Sigmoid colon (tissue), 4 donors: ENCODE results near the gene DRAM2.

Experiments
- EP300 ChIP-seq, 4 donors: sonication (generic); formaldehyde crosslinking; IDR thresholded peaks; one replicate each; pipeline ENCODE4 v1.6.1; 2017; ENCODE audit warnings: antibody characterized with exemption in 4 of 4
- POLR2A ChIP-seq, 2 donors: fragments of 450-650 bp; IDR thresholded peaks; one replicate each; pipeline ENCODE4 v1.6.1; 2016; ENCODE audit warnings: antibody characterized with exemption in 2 of 2, mild to moderate bottlenecking in 2 of 2, moderate library complexity in 2 of 2
- POLR2AphosphoS5 ChIP-seq, 4 donors: sonication (generic); formaldehyde crosslinking; IDR thresholded peaks; one replicate each; pipeline ENCODE4 v1.6.1; 2017; ENCODE audit warnings: antibody characterized with exemption in 4 of 4
- TF ChIP-seq, protein P1 (sequence below), 4 experiments: fragments of 450-650 bp in 3 of 4; fragments of 200-600 bp in 1 of 4; IDR thresholded peaks; one replicate each; pipeline ENCODE4 v1.5.1; 2016 to 2019; ENCODE audit warnings: antibody characterized with exemption in 4 of 4, mild to moderate bottlenecking in 3 of 4, moderate library complexity in 2 of 4

DNA sequence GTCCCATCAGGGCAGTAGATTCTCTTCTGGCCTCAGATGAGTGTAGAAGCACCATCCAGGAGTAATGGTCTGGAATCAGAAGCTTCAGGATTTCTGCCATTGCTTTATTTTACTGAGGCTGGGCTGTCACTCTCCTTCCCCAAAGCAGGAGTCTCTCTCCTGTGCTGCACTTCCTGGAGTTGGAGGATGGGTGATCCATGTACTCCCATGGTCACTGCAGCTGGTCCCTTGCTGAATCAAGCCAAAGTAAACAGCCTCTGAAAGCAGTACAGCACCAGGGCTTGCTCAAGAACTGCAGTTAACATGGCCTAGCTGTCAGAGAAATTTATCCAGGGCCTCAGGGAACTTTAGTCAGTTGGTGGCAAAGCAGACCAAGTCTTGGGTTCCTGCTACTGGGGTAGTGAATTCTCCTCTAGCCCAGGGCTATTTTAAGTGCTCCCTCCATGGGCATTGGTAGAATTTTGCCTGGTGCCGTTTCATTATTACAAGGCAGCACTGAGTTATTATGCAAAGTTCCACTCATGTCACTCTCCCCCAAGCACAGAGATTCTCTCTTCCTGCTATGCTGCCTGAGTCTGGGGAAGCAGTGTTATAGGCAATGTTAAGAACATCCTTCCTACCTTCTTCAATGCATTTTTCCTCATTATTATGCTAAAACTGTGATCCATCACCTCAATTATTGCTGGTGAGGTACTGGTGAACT is 29.5 kb downstream of the DRAM2 start:
- TF ChIP-seq EP300 (IDR thresholded peaks at IDR 0.05) (no peak), POLR2A (IDR thresholded peaks at IDR 0.05) (no peak), POLR2AphosphoS5 (IDR thresholded peaks at IDR 0.05) (no peak)
- TF ChIP-seq, protein P1, sequence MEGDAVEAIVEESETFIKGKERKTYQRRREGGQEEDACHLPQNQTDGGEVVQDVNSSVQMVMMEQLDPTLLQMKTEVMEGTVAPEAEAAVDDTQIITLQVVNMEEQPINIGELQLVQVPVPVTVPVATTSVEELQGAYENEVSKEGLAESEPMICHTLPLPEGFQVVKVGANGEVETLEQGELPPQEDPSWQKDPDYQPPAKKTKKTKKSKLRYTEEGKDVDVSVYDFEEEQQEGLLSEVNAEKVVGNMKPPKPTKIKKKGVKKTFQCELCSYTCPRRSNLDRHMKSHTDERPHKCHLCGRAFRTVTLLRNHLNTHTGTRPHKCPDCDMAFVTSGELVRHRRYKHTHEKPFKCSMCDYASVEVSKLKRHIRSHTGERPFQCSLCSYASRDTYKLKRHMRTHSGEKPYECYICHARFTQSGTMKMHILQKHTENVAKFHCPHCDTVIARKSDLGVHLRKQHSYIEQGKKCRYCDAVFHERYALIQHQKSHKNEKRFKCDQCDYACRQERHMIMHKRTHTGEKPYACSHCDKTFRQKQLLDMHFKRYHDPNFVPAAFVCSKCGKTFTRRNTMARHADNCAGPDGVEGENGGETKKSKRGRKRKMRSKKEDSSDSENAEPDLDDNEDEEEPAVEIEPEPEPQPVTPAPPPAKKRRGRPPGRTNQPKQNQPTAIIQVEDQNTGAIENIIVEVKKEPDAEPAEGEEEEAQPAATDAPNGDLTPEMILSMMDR (IDR thresholded peaks at IDR 0.05): no peak
